ENCODE measurements around the gene SMYD3. TPM values are rescaled to one million over a fixed set of nuclear protein-coding genes. Genes with fewer than 3 reads are reported as not detected.

Gene SMYD3
- total RNA-seq, 1 donor: 171 TPM

DNA sequence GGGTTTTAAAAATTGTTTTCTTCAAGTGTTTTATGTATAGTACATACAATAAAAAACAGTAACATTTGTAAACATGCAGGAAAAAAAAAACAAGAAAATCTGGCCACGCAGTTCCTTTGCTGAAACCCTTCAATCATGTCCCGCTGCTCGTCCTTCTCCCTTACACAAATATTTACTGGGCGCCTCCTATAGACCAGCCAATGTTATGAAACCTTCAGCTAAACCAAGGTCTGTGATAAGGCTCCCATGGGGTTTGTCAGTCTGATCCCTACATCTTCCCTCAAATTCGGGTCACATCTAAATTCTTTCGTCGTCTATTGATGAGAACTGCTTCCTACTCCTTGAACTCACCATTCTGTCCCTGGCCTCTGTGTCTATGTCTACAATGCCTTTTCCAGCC is 583.9 kb downstream of the SMYD3 start:
- no peak overlapping the region for H3K27ac ChIP-seq (ENCODE audit: low read depth, low read length)
- H3K79me2 ChIP-seq (ENCODE audit: insufficient read depth, low read length): no peaks in the 10 kb centered on the region
- H3K27me3 ChIP-seq (ENCODE audit: insufficient read depth, low read length): no peaks in the 10 kb centered on the region
- TF ChIP-seq, protein P1, sequence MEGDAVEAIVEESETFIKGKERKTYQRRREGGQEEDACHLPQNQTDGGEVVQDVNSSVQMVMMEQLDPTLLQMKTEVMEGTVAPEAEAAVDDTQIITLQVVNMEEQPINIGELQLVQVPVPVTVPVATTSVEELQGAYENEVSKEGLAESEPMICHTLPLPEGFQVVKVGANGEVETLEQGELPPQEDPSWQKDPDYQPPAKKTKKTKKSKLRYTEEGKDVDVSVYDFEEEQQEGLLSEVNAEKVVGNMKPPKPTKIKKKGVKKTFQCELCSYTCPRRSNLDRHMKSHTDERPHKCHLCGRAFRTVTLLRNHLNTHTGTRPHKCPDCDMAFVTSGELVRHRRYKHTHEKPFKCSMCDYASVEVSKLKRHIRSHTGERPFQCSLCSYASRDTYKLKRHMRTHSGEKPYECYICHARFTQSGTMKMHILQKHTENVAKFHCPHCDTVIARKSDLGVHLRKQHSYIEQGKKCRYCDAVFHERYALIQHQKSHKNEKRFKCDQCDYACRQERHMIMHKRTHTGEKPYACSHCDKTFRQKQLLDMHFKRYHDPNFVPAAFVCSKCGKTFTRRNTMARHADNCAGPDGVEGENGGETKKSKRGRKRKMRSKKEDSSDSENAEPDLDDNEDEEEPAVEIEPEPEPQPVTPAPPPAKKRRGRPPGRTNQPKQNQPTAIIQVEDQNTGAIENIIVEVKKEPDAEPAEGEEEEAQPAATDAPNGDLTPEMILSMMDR (IDR thresholded peaks at IDR 0.05; ENCODE audit: extremely low read depth, low read depth, low read length): no peak
- H3K4me1 ChIP-seq (ENCODE audit: insufficient read depth, low read length): no peaks in the 10 kb centered on the region
- no peak overlapping the region for H3K4me3 ChIP-seq (ENCODE audit: insufficient read depth, low read length)
- no peak for DNase-seq (ENCODE audit: insufficient read length, low spot score, missing footprints)
- H3K9me3 ChIP-seq (ENCODE audit: low read depth, low read length): peaks cover 2% of the 10 kb centered on the region
- no peak overlapping the region for H2AFZ ChIP-seq (ENCODE audit: low read length)
- no peak overlapping the region for H3K4me2 ChIP-seq (ENCODE audit: insufficient read depth, low read length)
- no peaks in the 10 kb centered on the region for H4K20me1 ChIP-seq (ENCODE audit: insufficient read depth, low read length)
- peaks cover 3% of the 10 kb centered on the region for H3K36me3 ChIP-seq (ENCODE audit: insufficient read depth, low read length)

DNA sequence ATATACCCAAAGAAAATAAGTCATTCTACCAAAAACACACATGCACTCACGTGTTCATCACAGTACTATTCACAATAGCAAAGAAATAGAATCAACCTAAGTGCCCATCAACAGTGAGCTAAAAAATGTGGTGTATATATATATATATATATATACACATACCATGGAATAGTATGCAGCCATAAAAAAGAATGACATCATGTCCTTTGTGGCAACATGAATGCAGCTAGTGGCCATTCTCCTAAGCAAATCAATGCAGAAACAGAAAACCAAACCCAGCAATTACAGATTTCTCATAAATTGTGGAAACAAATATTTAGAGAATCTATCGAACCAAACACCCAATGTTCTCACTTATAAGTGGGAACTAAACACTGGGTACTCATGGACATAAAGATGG is 585.7 kb downstream of the SMYD3 start:
- no peak overlapping the region for H3K4me3 ChIP-seq (ENCODE audit: insufficient read depth, low read length)
- H3K4me2 ChIP-seq (ENCODE audit: insufficient read depth, low read length): no peak overlapping the region
- no peaks in the 10 kb centered on the region for H3K79me2 ChIP-seq (ENCODE audit: insufficient read depth, low read length)
- H2AFZ ChIP-seq (ENCODE audit: low read length): no peak overlapping the region
- no peaks in the 10 kb centered on the region for H3K27me3 ChIP-seq (ENCODE audit: insufficient read depth, low read length)
- no peak for DNase-seq (ENCODE audit: insufficient read length, low spot score, missing footprints)
- H3K27ac ChIP-seq (ENCODE audit: low read depth, low read length): no peak overlapping the region
- no peaks in the 10 kb centered on the region for H4K20me1 ChIP-seq (ENCODE audit: insufficient read depth, low read length)
- H3K36me3 ChIP-seq (ENCODE audit: insufficient read depth, low read length): peaks cover 3% of the 10 kb centered on the region
- TF ChIP-seq, protein P1 (IDR thresholded peaks at IDR 0.05; ENCODE audit: extremely low read depth, low read depth, low read length): no peak
- peaks cover 2% of the 10 kb centered on the region for H3K9me3 ChIP-seq (ENCODE audit: low read depth, low read length)
- H3K4me1 ChIP-seq (ENCODE audit: insufficient read depth, low read length): no peaks in the 10 kb centered on the region

DNA sequence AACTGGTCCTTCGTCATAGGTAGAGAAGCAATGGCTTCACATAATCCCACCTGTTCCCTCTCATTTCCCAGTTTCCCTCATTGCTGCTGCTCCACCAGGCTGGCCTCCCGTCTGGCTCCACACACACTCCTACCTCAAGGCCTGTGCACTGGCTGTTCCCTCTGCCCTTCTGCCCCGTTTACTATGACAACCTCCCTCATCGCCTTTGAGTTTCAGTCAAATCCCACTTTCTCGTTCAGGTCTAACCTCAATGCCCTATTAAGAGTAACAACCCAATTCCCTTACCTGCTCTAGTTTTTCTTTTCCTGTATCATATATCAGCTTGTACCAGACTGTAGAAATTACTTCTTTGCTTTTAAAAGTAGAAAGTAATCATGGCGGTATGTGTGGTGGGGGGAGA is 589.7 kb downstream of the SMYD3 start:
- no peak overlapping the region for H3K27ac ChIP-seq (ENCODE audit: low read depth, low read length)
- no peak for DNase-seq (ENCODE audit: insufficient read length, low spot score, missing footprints)
- no peak overlapping the region for H3K4me2 ChIP-seq (ENCODE audit: insufficient read depth, low read length)
- H3K27me3 ChIP-seq (ENCODE audit: insufficient read depth, low read length): no peaks in the 10 kb centered on the region
- peaks cover 3% of the 10 kb centered on the region for H3K36me3 ChIP-seq (ENCODE audit: insufficient read depth, low read length)
- H3K79me2 ChIP-seq (ENCODE audit: insufficient read depth, low read length): no peaks in the 10 kb centered on the region
- H4K20me1 ChIP-seq (ENCODE audit: insufficient read depth, low read length): no peaks in the 10 kb centered on the region
- H3K4me3 ChIP-seq (ENCODE audit: insufficient read depth, low read length): no peak overlapping the region
- H2AFZ ChIP-seq (ENCODE audit: low read length): no peak overlapping the region
- H3K9me3 ChIP-seq (ENCODE audit: low read depth, low read length): peaks cover 2% of the 10 kb centered on the region
- TF ChIP-seq, protein P1 (IDR thresholded peaks at IDR 0.05; ENCODE audit: extremely low read depth, low read depth, low read length): no peak
- no peaks in the 10 kb centered on the region for H3K4me1 ChIP-seq (ENCODE audit: insufficient read depth, low read length)

DNA sequence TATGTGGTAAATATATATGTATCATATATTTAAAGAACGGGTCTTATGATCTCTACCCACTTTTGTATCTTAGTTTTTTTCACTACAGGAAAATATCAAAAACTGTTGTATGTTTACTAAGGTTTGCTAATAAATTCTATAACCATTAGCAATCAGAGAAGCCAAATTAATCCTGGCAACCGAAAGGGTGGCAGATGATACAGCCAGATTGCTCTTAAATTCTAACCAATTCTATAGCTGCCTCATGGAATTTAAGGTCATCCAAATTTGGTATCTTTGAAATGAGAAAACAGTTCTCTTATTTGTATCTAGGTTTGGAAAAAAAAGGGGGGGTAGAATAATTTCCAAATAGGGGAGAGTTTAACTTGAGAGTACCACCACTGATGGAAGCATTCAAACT is 591.2 kb downstream of the SMYD3 start:
- no peak overlapping the region for H2AFZ ChIP-seq (ENCODE audit: low read length)
- H3K27me3 ChIP-seq (ENCODE audit: insufficient read depth, low read length): no peaks in the 10 kb centered on the region
- H3K9me3 ChIP-seq (ENCODE audit: low read depth, low read length): no peaks in the 10 kb centered on the region
- no peaks in the 10 kb centered on the region for H3K79me2 ChIP-seq (ENCODE audit: insufficient read depth, low read length)
- H3K4me1 ChIP-seq (ENCODE audit: insufficient read depth, low read length): no peaks in the 10 kb centered on the region
- TF ChIP-seq, protein P1 (IDR thresholded peaks at IDR 0.05; ENCODE audit: extremely low read depth, low read depth, low read length): no peak
- peaks cover 3% of the 10 kb centered on the region for H3K36me3 ChIP-seq (ENCODE audit: insufficient read depth, low read length)
- H3K4me2 ChIP-seq (ENCODE audit: insufficient read depth, low read length): no peak overlapping the region
- H3K4me3 ChIP-seq (ENCODE audit: insufficient read depth, low read length): no peak overlapping the region
- H4K20me1 ChIP-seq (ENCODE audit: insufficient read depth, low read length): no peaks in the 10 kb centered on the region
- no peak overlapping the region for H3K27ac ChIP-seq (ENCODE audit: low read depth, low read length)
- no peak for DNase-seq (ENCODE audit: insufficient read length, low spot score, missing footprints)
